Measurements from ENCODE around the gene PPP6R3.

PPP6R3 gene

GRCh38 chr11:68495220-68495729 is 34.7 kb downstream of the PPP6R3 start:
- DNase-seq (ENCODE audit: low read depth) = no peak

GRCh38 chr11:68495872-68496271 is 35.3 kb downstream of the PPP6R3 start:
- no peak for DNase-seq (ENCODE audit: low read depth)

- DNase-seq (ENCODE audit: low read depth) = no peak
Observed at GRCh38 chr11:68497761-68498160, 37.2 kb downstream of the PPP6R3 start.

GRCh38 chr11:68498321-68498720 is 37.8 kb downstream of the PPP6R3 start:
- no peak for DNase-seq (ENCODE audit: low read depth)

- no peak for DNase-seq (ENCODE audit: low read depth)
Observed at GRCh38 chr11:68498903-68499883, 38.6 kb downstream of the PPP6R3 start.

- no peak for DNase-seq (ENCODE audit: low read depth)
Observed at GRCh38 chr11:68500206-68500605, 39.7 kb downstream of the PPP6R3 start.

- no peak for DNase-seq (ENCODE audit: low read depth)
Observed at GRCh38 chr11:68501813-68502212, 41.3 kb downstream of the PPP6R3 start.

- DNase-seq (ENCODE audit: low read depth) = no peak
Observed at GRCh38 chr11:68503251-68503687, 42.7 kb downstream of the PPP6R3 start.

- no peak for DNase-seq (ENCODE audit: low read depth)
Observed at GRCh38 chr11:68503792-68504191, 43.2 kb downstream of the PPP6R3 start.

- no peak for DNase-seq (ENCODE audit: low read depth)
Observed at GRCh38 chr11:68504432-68505066, 44.0 kb downstream of the PPP6R3 start.

- DNase-seq (ENCODE audit: low read depth) = no peak
Observed at GRCh38 chr11:68505596-68505995, 45.0 kb downstream of the PPP6R3 start.

- no peak for DNase-seq (ENCODE audit: low read depth)
Observed at GRCh38 chr11:68506908-68507307, 46.4 kb downstream of the PPP6R3 start.

GRCh38 chr11:68508425-68508824 is 47.9 kb downstream of the PPP6R3 start:
- DNase-seq (ENCODE audit: low read depth) = no peak

GRCh38 chr11:68509066-68509465 is 48.5 kb downstream of the PPP6R3 start:
- no peak for DNase-seq (ENCODE audit: low read depth)

- DNase-seq (ENCODE audit: low read depth) = no peak
Observed at GRCh38 chr11:68513930-68514487, 53.5 kb downstream of the PPP6R3 start.

GRCh38 chr11:68517121-68517741 is 56.7 kb downstream of the PPP6R3 start:
- no peak for DNase-seq (ENCODE audit: low read depth)

GRCh38 chr11:68518191-68518590 is 57.6 kb downstream of the PPP6R3 start:
- no peak for DNase-seq (ENCODE audit: low read depth)

GRCh38 chr11:68521969-68522652 is 61.6 kb downstream of the PPP6R3 start:
- no peak for DNase-seq (ENCODE audit: low read depth)

GRCh38 chr11:68523033-68523432 is 62.5 kb downstream of the PPP6R3 start:
- DNase-seq (ENCODE audit: low read depth) = no peak

GRCh38 chr11:68523743-68524142 is 63.2 kb downstream of the PPP6R3 start:
- no peak for DNase-seq (ENCODE audit: low read depth)

GRCh38 chr11:68524213-68524612 is 63.7 kb downstream of the PPP6R3 start:
- no peak for DNase-seq (ENCODE audit: low read depth)

- DNase-seq (ENCODE audit: low read depth) = no peak
Observed at GRCh38 chr11:68524681-68525080, 64.1 kb downstream of the PPP6R3 start.
